Ovary (tissue), 3 donors: ENCODE data around the gene SMIM3.
"Not testable (repeated sequence)": the region's sequence is repeated elsewhere in the genome, so short reads cannot be mapped to it uniquely, and the experiment has no call there.

ENCODE experiments used
- CTCF ChIP-seq, 3 donors: fragments of 450-650 bp in 2 of 3; fragments of 200-600 bp in 1 of 3; IDR thresholded peaks; one replicate each; pipeline versions ENCODE4 v1.5.1 to v1.8.0; 2016 to 2022; ENCODE audit warnings: antibody characterized with exemption in 3 of 3, mild to moderate bottlenecking in 1 of 3
- EP300 ChIP-seq: sonication (generic); formaldehyde crosslinking; IDR thresholded peaks from one replicate; pipeline ENCODE4 v1.6.1; 2017; ENCODE audit warnings: antibody characterized with exemption
- POLR2A ChIP-seq: fragments of 450-650 bp; IDR thresholded peaks from one replicate; pipeline ENCODE4 v1.6.1; 2017; ENCODE audit warnings: antibody characterized with exemption, mild to moderate bottlenecking, moderate library complexity
- donor health status: DM: no; HTN: no; CAD: no.

DNA sequence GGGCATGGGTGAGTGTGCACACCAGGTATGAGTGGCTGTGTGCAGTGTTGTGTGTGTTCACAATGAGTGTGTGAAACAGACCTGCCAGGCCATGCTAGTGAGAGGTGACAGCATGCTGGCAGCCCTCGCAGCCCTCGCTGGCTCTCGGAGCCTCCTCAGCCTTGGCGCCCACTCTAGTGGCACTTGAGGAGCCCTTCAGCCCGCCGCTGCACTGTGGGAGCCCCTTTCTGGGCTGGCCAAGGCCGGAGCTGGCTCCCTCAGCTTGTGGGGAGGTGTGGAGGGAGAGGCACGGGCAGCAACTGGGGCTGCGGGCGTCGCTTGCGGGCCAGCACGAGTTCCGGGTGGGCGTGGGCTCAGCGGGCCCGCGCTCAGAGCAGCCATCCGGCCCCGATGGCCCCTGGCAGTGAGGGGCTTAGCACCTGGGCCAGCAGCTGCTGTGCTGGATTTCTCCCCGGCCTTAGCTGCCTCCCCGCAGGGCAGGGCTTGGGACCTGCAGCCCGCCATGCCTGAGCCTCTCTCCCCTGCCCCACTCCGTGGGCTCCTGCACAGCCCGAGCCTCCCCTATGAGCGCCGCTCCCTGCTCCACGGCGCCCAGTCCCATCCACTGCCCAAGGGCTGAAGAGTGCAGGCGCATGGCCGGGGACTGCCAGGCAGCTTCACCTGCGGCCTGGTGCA is 66.8 kb downstream of the SMIM3 start:
- not testable (repeated sequence) for TF ChIP-seq POLR2A; CTCF (IDR thresholded peaks at IDR 0.05); EP300
